ENCODE measurements around the gene CDH5. TPM values are rescaled to one million over a fixed set of nuclear protein-coding genes. Genes with fewer than 3 reads are reported as not detected.

The CDH5 gene
- total and polyA plus RNA-seq, 2 donors (not counting 3 experiments of a cell fraction or from before 2014, with no cell fraction given) = 765 to 815 TPM

- intact Hi-C loops (cut with micrococcal nuclease) = no loop called here
- DNase-seq (ENCODE audit: low read depth, low spot score) (peak; percentile 35), FAIRE-seq (no peak)
- Histone ChIP-seq H3K4me3 (replicated peaks in 1 of 3; ENCODE audit: insufficient read depth in 1 of 3, low read depth in 1 of 3, low read length in 3 of 3) (no peak overlapping the region), H3K79me2 (ENCODE audit: control insufficient read depth, insufficient read depth, low read length) (peaks cover 80% of the 10 kb centered on the region), H3K4me1 (ENCODE audit: control insufficient read depth, extremely low read depth, insufficient read depth, low read length) (peaks cover 87% of the 10 kb centered on the region), H3K4me2 (ENCODE audit: insufficient read depth, low read length) (peak overlapping the region; percentile 19), H2AFZ (ENCODE audit: low read depth, low read length) (no peak overlapping the region), H4K20me1 (replicated peaks; ENCODE audit: control insufficient read depth, extremely low read depth, insufficient read depth, low read length) (no peaks in the 10 kb centered on the region), H3K9me3 (replicated peaks; ENCODE audit: control insufficient read depth, insufficient read depth, low read length) (no peaks in the 10 kb centered on the region), H3K27me3 (ENCODE audit: control insufficient read depth in 2 of 2, insufficient read depth in 2 of 2, low read length in 2 of 2) (no peaks in the 10 kb centered on the region), H3K36me3 (ENCODE audit: control insufficient read depth in 2 of 2, extremely low read depth in 1 of 2, insufficient read depth in 2 of 2, low read length in 2 of 2) (peaks cover 30 to 40% of the 10 kb centered on the region in 2 experiments), H3K9ac (replicated peaks; ENCODE audit: extremely low read depth, insufficient read depth, low read length) (peak overlapping the region; percentile 84), H3K27ac (ENCODE audit: insufficient read depth, low read depth, low read length) (peak overlapping the region; percentile 96), H3K9me1 (replicated peaks; ENCODE audit: control insufficient read depth, extremely low read depth, insufficient read depth, low read length) (no peaks in the 10 kb centered on the region)
- POLR2A ChIA-PET = interaction anchor here (0.8 to 4.5 kb wide), 4 partner anchors 9 to 18 kb away, joined by 4 to 33 read pairs (median 9); partner anchors contain the start of gene CDH5
- no TSS peak for BruUV-seq (replicated peaks)
- TF ChIP-seq JUN (IDR thresholded peaks at IDR 0.05; ENCODE audit: borderline replicate concordance, insufficient read depth, insufficient read length, low read depth) (peak; percentile 12), EZH2 (IDR thresholded peaks at IDR 0.05; ENCODE audit: borderline replicate concordance, low read depth, low read length, severe bottlenecking) (no peak), POLR2AphosphoS5 (IDR thresholded peaks at IDR 0.05; ENCODE audit: insufficient read depth, low read depth, low read length) (peak; percentile 21)
- dilution Hi-C loops (cut with MboI; ENCODE audit: extremely low pct_ligation_motif_present, low sequenced_read_pairs) = no loop called here
- CTCF ChIA-PET = interaction anchor here (1.0 to 3.6 kb wide), 5 partner anchors 9 to 33 kb away, joined by 3 to 30 read pairs (median 4); partner anchors contain the start of gene CDH5
Measured at GRCh38 chr16:66375451-66375850, 9.0 kb downstream of the CDH5 start.

- peak overlapping the region; percentile 52 for H3K4me2 ChIP-seq (ENCODE audit: insufficient read depth, low read length)
- no peaks in the 10 kb centered on the region for H3K9me1 ChIP-seq (replicated peaks; ENCODE audit: control insufficient read depth, extremely low read depth, insufficient read depth, low read length)
- peak overlapping the region; percentile 84 for H3K9ac ChIP-seq (replicated peaks; ENCODE audit: extremely low read depth, insufficient read depth, low read length)
- no peak for DNase-seq (ENCODE audit: low read depth, low spot score)
- H3K4me1 ChIP-seq (ENCODE audit: control insufficient read depth, extremely low read depth, insufficient read depth, low read length) = peaks cover 87% of the 10 kb centered on the region
- H3K4me3 ChIP-seq (replicated peaks in 1 of 3; ENCODE audit: insufficient read depth in 1 of 3, low read depth in 1 of 3, low read length in 3 of 3) = no peak overlapping the region
- POLR2A ChIA-PET = interaction anchor here (1.7 to 4.5 kb wide), 3 partner anchors 10 to 19 kb away, joined by 5 to 33 read pairs (median 13); partner anchors contain the start of gene CDH5
- no peaks in the 10 kb centered on the region for H3K27me3 ChIP-seq (ENCODE audit: control insufficient read depth in 2 of 2, insufficient read depth in 2 of 2, low read length in 2 of 2)
- H3K36me3 ChIP-seq (ENCODE audit: control insufficient read depth in 2 of 2, extremely low read depth in 1 of 2, insufficient read depth in 2 of 2, low read length in 2 of 2) = peaks cover 31 to 41% of the 10 kb centered on the region in 2 experiments
- peaks cover 80% of the 10 kb centered on the region for H3K79me2 ChIP-seq (ENCODE audit: control insufficient read depth, insufficient read depth, low read length)
- FAIRE-seq = no peak
- H4K20me1 ChIP-seq (replicated peaks; ENCODE audit: control insufficient read depth, extremely low read depth, insufficient read depth, low read length) = no peaks in the 10 kb centered on the region
- TF ChIP-seq JUN (IDR thresholded peaks at IDR 0.05; ENCODE audit: borderline replicate concordance, insufficient read depth, insufficient read length, low read depth) = no peak
- peak; percentile 51 for TF ChIP-seq POLR2A (IDR thresholded peaks at IDR 0.05; ENCODE audit: low read depth, low read length)
- TF ChIP-seq FOS (IDR thresholded peaks at IDR 0.05; ENCODE audit: borderline replicate concordance, insufficient read depth, low read length) = no peak
- no peak for TF ChIP-seq MYC (IDR thresholded peaks at IDR 0.05; ENCODE audit: low read depth, low read length)
- CTCF ChIA-PET = interaction anchor here (1.0 to 3.6 kb wide), 6 partner anchors 9 to 140 kb away, joined by 3 to 30 read pairs (median 4); partner anchors contain the start of gene CDH5
- no peaks in the 10 kb centered on the region for H3K9me3 ChIP-seq (replicated peaks; ENCODE audit: control insufficient read depth, insufficient read depth, low read length)
- intact Hi-C loops (cut with micrococcal nuclease) = no loop called here
- BruUV-seq (replicated peaks) = TSS peak; percentile 80
- dilution Hi-C loops (cut with MboI; ENCODE audit: extremely low pct_ligation_motif_present, low sequenced_read_pairs) = no loop called here
- no peak overlapping the region for H2AFZ ChIP-seq (ENCODE audit: low read depth, low read length)
- peak overlapping the region; percentile 96 for H3K27ac ChIP-seq (ENCODE audit: insufficient read depth, low read depth, low read length)
Measured at GRCh38 chr16:66376114-66376513, 9.6 kb downstream of the CDH5 start.

Measured in endothelial cell of umbilical vein (primary cell).